Stomach (tissue), 9 donors: ENCODE measurements around the gene FOXJ3. TPM values are rescaled to one million over a fixed set of nuclear protein-coding genes. Genes with fewer than 3 reads are reported as not detected.

ENCODE experiments used
- DNase-seq, 2 donors: peaks; one replicate each; pipeline versions ENCODE4 v3.0.0 to v3.0.0-alpha.2; 2013 to 2019
- H3K27ac ChIP-seq, 5 donors: fragments of 200-600 bp in 4 of 5; sonication (generic) in 4 of 5; one replicate each; pipeline ENCODE4 v1.5.1; 2013 to 2019; ENCODE audit warnings: mild to moderate bottlenecking in 1 of 5, moderate library complexity in 1 of 5
- H3K27me3 ChIP-seq, 3 donors: fragments of 200-600 bp; sonication (generic); one replicate each; pipeline ENCODE4 v1.5.1; 2017 to 2019; ENCODE audit warnings: mixed run types in 1 of 3
- H3K36me3 ChIP-seq, 4 donors: fragments of 200-600 bp; sonication (generic); 1 replicate in 3 of 4; 2 replicates in 1 of 4; pipeline ENCODE4 v1.5.1; 2016 to 2019
- H3K4me1 ChIP-seq, 4 donors: fragments of 200-600 bp; sonication (generic); one replicate each; pipeline ENCODE4 v1.5.1; 2016 to 2019
- H3K4me3 ChIP-seq, 4 donors: fragments of 200-600 bp; sonication (generic) in 3 of 4; one replicate each; pipeline ENCODE4 v1.5.1; 2016 to 2019; ENCODE audit warnings: mild to moderate bottlenecking in 1 of 4
- H3K9me3 ChIP-seq, 4 donors: fragments of 200-600 bp; sonication (generic); one replicate each; pipeline ENCODE4 v1.5.1; 2016 to 2019
- EP300 ChIP-seq: sonication (generic); formaldehyde crosslinking; IDR thresholded peaks from one replicate; pipeline ENCODE4 v1.6.1; 2017; ENCODE audit warnings: antibody characterized with exemption
- POLR2A ChIP-seq, 4 donors: fragments of 450-650 bp; IDR thresholded peaks; one replicate each; pipeline ENCODE4 v1.6.1; 2016; ENCODE audit warnings: antibody characterized with exemption in 4 of 4, control low read depth in 2 of 4, mild to moderate bottlenecking in 1 of 4, moderate library complexity in 1 of 4
- POLR2AphosphoS5 ChIP-seq, 3 donors: sonication (generic); formaldehyde crosslinking; IDR thresholded peaks; one replicate each; pipeline ENCODE4 v1.6.1; 2016; ENCODE audit warnings: antibody characterized with exemption in 3 of 3
- WGBS, 5 donors: extraction: QIAGEN DNeasy Blood & Tissue Kit in 3 of 5; methylation state at CpG; one replicate each; pipeline versions ENCODE4 v1.1.5 to v1.1.7; 2013 to 2018; 5-methylcytosine and 5-hydroxymethylcytosine counted together
- intact Hi-C: fragments of 100-400 bp; cut with DNase I; formaldehyde crosslinking; loops from one replicate; pipeline ENCODE4 v1.15.1; 2023; ENCODE audit warnings: low total_unique reads
- polyA plus RNA-seq, 3 donors: library from polyadenylated mRNA; stranded (reverse); fragments of 200-250 nt; gene quantifications; one replicate each; pipeline ENCODE4 v1.2.3, GENCODE V29; 2013
- total RNA-seq, 5 donors: library from RNA; depleted of rRNA; stranded (reverse); fragments of >200 nt; gene quantifications; one replicate each; pipeline versions ENCODE4 v1.1.0 to v1.2.3, GENCODE V29; 2014 to 2016
- TF ChIP-seq, protein P1 (sequence below), 7 experiments: fragments of 450-650 bp in 4 of 7; fragments of 200-600 bp in 3 of 7; sonication (generic) in 3 of 7; IDR thresholded peaks; one replicate each; pipeline ENCODE4 v1.5.1; 2016 to 2019; ENCODE audit warnings: antibody characterized with exemption in 7 of 7, control low read depth in 2 of 7, mild to moderate bottlenecking in 1 of 7
- donor health status: healthy with polysubstance abuse.
- donor health status: Bipolar disorder and iron deficiency.
- donor health status: healthy.

Gene FOXJ3
- total and polyA plus RNA-seq, 8 donors = 8.3 to 57.3 (median 12.3) TPM

DNA sequence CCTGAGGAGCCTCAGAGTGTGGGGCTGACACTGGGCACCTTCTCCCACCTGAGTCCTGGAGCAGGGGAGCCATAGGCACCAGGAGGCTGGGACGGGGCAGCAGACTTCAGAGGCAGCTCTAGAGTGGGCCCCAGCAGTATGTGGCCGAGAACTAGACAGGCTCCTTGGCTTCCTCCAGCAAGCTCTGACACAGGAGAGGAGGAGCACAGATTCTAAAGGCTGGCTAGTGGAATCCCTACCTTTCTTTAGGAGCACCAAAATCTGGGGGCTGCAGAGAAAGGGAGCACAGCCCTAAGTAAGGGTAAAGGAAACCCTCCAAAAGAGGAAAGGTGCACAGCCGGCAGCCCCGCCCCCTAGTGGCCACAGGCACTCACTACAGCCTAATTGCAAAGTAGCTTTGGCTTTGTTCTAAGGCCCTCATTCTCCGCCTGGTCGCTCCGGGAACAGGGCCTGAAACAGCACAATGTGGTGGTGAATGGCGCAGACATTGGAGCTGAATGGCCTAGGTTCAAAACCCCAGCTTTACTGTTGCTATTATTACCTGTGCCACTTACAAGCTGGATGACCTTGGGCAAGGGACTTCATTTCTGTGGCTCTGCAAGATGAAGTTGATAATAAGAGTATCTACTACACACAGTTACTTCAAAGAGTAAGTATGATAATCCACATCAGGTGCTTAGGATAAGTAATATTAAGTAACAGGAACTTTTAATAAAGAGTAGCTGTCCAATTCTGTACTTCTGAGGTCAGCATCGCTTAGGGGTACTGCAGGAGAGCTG lies 161.7 kb downstream of the FOXJ3 start:
- no peak for TF ChIP-seq EP300
- TF ChIP-seq, protein P1, sequence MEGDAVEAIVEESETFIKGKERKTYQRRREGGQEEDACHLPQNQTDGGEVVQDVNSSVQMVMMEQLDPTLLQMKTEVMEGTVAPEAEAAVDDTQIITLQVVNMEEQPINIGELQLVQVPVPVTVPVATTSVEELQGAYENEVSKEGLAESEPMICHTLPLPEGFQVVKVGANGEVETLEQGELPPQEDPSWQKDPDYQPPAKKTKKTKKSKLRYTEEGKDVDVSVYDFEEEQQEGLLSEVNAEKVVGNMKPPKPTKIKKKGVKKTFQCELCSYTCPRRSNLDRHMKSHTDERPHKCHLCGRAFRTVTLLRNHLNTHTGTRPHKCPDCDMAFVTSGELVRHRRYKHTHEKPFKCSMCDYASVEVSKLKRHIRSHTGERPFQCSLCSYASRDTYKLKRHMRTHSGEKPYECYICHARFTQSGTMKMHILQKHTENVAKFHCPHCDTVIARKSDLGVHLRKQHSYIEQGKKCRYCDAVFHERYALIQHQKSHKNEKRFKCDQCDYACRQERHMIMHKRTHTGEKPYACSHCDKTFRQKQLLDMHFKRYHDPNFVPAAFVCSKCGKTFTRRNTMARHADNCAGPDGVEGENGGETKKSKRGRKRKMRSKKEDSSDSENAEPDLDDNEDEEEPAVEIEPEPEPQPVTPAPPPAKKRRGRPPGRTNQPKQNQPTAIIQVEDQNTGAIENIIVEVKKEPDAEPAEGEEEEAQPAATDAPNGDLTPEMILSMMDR (IDR thresholded peaks at IDR 0.05) = peak in 5 of 7 experiments; percentile 86 to 98 (median 90)
- peak in 1 of 3 donors; percentile 47 for TF ChIP-seq POLR2AphosphoS5 (IDR thresholded peaks at IDR 0.05)
- no peak for TF ChIP-seq POLR2A (IDR thresholded peaks at IDR 0.05)
- H3K4me1 ChIP-seq = peaks cover 23 to 43% (median 33%) of the 10 kb centered on the region in 4 donors
- H3K27ac ChIP-seq = peak overlapping the region in 4 of 5 donors; percentile 25 to 61 (median 44)
- no peaks in the 10 kb centered on the region for H3K36me3 ChIP-seq
- no peaks in the 10 kb centered on the region for H3K9me3 ChIP-seq
- H3K27me3 ChIP-seq = no peaks in the 10 kb centered on the region
- no peak overlapping the region for H3K4me3 ChIP-seq
- 20 to 34% (median 32%) methylated on average over 7 to 9 of the region's 9 CpGs for WGBS, 5 donors
- peak; percentile 75 to 79 for DNase-seq
- intact Hi-C loops = no loop called here

- Histone ChIP-seq H3K27ac (peak overlapping the region in 4 of 5 donors; percentile 25 to 61 (median 44)), H3K9me3 (no peaks in the 10 kb centered on the region), H3K27me3 (no peaks in the 10 kb centered on the region), H3K4me3 (no peak overlapping the region), H3K36me3 (no peaks in the 10 kb centered on the region), H3K4me1 (peaks cover 19 to 35% (median 26%) of the 10 kb centered on the region in 4 donors)
- whole genome bisulfite sequencing, 5 donors = 46 to 63% (median 58%) methylated on average over 9 to 15 of the region's 15 CpGs
- TF ChIP-seq POLR2AphosphoS5 (IDR thresholded peaks at IDR 0.05) (peak in 1 of 3 donors; percentile 19), POLR2A (IDR thresholded peaks at IDR 0.05) (no peak), EP300 (no peak)
- DNase-seq = peak in 1 of 2 donors; percentile 50
- intact Hi-C loops = no loop called here
Measured at GRCh38 chr1:42172381-42173133, 162.5 kb downstream of the FOXJ3 start.

DNA sequence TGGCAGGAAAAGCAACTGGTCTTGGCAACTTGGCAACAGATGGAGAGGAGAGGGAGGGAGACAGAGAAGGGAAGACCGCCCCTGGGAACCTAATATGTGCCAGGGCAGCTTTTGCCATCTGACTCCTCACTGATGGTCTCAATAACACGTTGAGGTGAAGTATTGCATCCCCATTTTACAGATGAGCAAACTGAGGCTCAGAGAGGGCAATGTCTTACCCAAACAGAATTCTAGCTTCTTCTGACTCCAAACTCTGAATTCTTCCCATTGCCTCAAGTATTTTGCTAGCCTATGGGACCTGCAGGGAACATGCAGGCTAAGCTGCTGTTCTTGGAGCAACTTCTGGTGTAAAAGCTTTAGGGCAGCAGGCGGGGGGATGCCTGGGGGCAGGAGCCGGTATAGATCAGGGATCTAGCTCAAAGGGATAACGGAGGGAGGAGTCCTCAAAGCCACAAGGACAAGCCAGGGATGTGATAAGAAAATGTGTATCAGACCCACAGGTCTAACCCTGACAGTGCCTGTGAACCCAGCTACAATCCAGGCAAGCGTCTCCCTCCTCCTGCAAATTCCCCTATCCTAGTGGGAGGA lies 163.3 kb downstream of the FOXJ3 start:
- intact Hi-C loops = no loop called here
- H3K9me3 ChIP-seq = no peaks in the 10 kb centered on the region
- no peak for TF ChIP-seq EP300
- TF ChIP-seq POLR2A (IDR thresholded peaks at IDR 0.05) = no peak
- TF ChIP-seq POLR2AphosphoS5 (IDR thresholded peaks at IDR 0.05) = no peak
- TF ChIP-seq, protein P1 (IDR thresholded peaks at IDR 0.05) = no peak
- no peak overlapping the region for H3K27ac ChIP-seq
- no peak for DNase-seq
- no peak overlapping the region for H3K4me3 ChIP-seq
- 68 to 71% (median 69%) methylated on average over 6 of the region's 6 CpGs for WGBS, 5 donors
- H3K27me3 ChIP-seq = no peaks in the 10 kb centered on the region
- H3K4me1 ChIP-seq = peaks cover 13 to 28% (median 21%) of the 10 kb centered on the region in 4 donors
- H3K36me3 ChIP-seq = no peaks in the 10 kb centered on the region

DNA sequence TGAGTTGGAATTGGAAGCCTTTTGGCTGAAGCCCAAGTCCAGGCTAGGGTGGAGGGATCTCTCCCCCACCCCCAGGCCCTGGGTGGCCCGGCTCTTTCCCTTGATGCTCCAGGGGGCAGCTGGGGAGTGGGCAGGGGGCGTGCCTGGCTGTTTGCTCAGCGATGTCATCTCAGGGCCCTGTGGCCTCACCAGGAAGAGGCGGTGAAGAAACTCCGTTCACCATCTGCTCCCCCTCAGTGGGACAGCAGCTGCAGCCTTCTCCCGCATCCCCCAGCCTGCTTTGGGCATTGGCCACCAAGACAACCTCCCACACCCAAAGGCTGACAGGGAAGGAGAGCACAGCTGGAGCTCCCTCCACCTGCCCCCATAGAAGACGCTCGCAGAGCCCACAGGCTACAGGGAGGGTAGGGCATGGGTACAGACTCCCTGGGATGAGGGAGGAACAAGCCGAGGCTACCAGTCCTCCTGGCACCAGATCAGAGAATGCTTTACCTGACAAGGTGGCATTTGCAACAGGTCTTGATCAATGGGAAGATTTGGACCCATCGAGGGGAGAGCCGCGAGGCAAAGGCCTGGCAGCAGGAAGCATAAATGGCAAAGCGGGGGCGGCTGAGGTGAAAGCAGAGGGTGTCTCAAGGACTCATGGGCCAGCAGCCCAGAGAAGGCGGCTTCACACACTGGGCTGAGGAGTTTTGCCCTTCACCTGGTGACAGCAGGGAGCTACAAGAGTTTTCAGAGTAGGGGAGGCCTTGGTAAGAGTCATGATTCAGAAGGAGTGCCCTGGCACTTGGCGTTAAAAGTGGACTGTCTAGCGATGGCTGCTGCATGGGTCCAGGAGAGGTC lies 164.0 kb downstream of the FOXJ3 start:
- peak in 1 of 2 donors; percentile 47 for DNase-seq
- Histone ChIP-seq H3K4me3 (no peak overlapping the region), H3K27ac (no peak overlapping the region), H3K9me3 (no peaks in the 10 kb centered on the region), H3K36me3 (no peaks in the 10 kb centered on the region), H3K27me3 (no peaks in the 10 kb centered on the region), H3K4me1 (peaks cover 15 to 32% (median 22%) of the 10 kb centered on the region in 4 donors)
- TF ChIP-seq POLR2AphosphoS5 (IDR thresholded peaks at IDR 0.05) (no peak), EP300 (no peak), POLR2A (IDR thresholded peaks at IDR 0.05) (no peak)
- 53 to 64% (median 61%) methylated on average over 15 to 17 of the region's 17 CpGs for WGBS, 5 donors
- intact Hi-C loops = no loop called here
